ENCODE results near the gene SETD5. TPM values are rescaled to one million over a fixed set of nuclear protein-coding genes. Genes with fewer than 3 reads are reported as not detected.
A peak's percentile ranks its signal among the peaks of the same experiment; 100 is the strongest.

SETD5 gene
- total RNA-seq, 8 experiments from 2014 or later, result 32.0 to 200 (median 74.3) TPM

- ATAC-seq (replicated peaks in 6 of 8), result peak; percentile 97 to 98 (median 98)
- H3K4me1 ChIP-seq (replicated peaks in 1 of 2), result peaks cover 16 to 35% of the 10 kb centered on the region in 2 donors
- H3K27ac ChIP-seq, result peak overlapping the region; percentile 87 to 96
- peak overlapping the region; percentile 2 to 18 (median 7) for H3K4me3 ChIP-seq
- in situ Hi-C loops (cut with MboI; ENCODE audit: low pct_unique_long_range_greater_than_20kb in 2 of 9, low sequenced_read_pairs in 9 of 9, unreplicated experiment in 9 of 9), result no loop called here
- WGBS, 10 experiments, result 0 to 33% (median 21%) methylated on average over 1 to 5 of the region's 5 CpGs
Measured at GRCh38 chr3:9422712-9423424, 25.5 kb downstream of the SETD5 start.

- Histone ChIP-seq H3K4me3 (no peak overlapping the region), H3K27ac (no peak overlapping the region), H3K4me1 (replicated peaks in 1 of 2) (peaks cover 10 to 12% of the 10 kb centered on the region in 2 donors)
- in situ Hi-C loops (cut with MboI; ENCODE audit: low pct_unique_long_range_greater_than_20kb in 2 of 9, low sequenced_read_pairs in 9 of 9, unreplicated experiment in 9 of 9), result no loop called here
- no peak for ATAC-seq (replicated peaks in 6 of 8)
Measured at GRCh38 chr3:9428411-9428810, 31.0 kb downstream of the SETD5 start.

GRCh38 chr3:9430733-9431132 lies 33.3 kb downstream of the SETD5 start:
- in situ Hi-C loops (cut with MboI; ENCODE audit: low pct_unique_long_range_greater_than_20kb in 2 of 9, low sequenced_read_pairs in 9 of 9, unreplicated experiment in 9 of 9), result no loop called here
- H3K4me3 ChIP-seq, result no peak overlapping the region
- ATAC-seq (replicated peaks in 6 of 8), result no peak
- H3K4me1 ChIP-seq (replicated peaks in 1 of 2), result no peaks in the 10 kb centered on the region
- no peak overlapping the region for H3K27ac ChIP-seq
- WGBS, 10 experiments, result 86 to 100% (median 92%) methylated on average over 1 to 3 of the region's 3 CpGs; no CpG with 5 or more reads in 1 of the 10 experiments

- no peak for ATAC-seq (replicated peaks in 6 of 8)
- no peaks in the 10 kb centered on the region for H3K4me1 ChIP-seq (replicated peaks in 1 of 2)
- in situ Hi-C loops (cut with MboI; ENCODE audit: low pct_unique_long_range_greater_than_20kb in 2 of 9, low sequenced_read_pairs in 9 of 9, unreplicated experiment in 9 of 9), result no loop called here
- WGBS, 10 experiments, result 71 to 96% (median 92%) methylated on average over 5 to 13 of the region's 15 CpGs; no CpG with 5 or more reads in 1 of the 10 experiments
- no peak overlapping the region for H3K27ac ChIP-seq
- no peak overlapping the region for H3K4me3 ChIP-seq
Measured at GRCh38 chr3:9433627-9434521, 36.5 kb downstream of the SETD5 start.

- no peak for ATAC-seq (replicated peaks in 6 of 8)
- in situ Hi-C loops (cut with MboI; ENCODE audit: low pct_unique_long_range_greater_than_20kb in 2 of 9, low sequenced_read_pairs in 9 of 9, unreplicated experiment in 9 of 9), result no loop called here
- WGBS, 10 experiments, result 60 to 100% (median 88%) methylated on average over 1 to 3 of the region's 3 CpGs
- Histone ChIP-seq H3K4me1 (replicated peaks in 1 of 2) (no peaks in the 10 kb centered on the region), H3K4me3 (no peak overlapping the region), H3K27ac (no peak overlapping the region)
Measured at GRCh38 chr3:9435316-9435715, 37.9 kb downstream of the SETD5 start.

GRCh38 chr3:9439331-9439730 lies 41.9 kb downstream of the SETD5 start:
- H3K27ac ChIP-seq, result no peak overlapping the region
- WGBS, 10 experiments, result 0 to 80% (median 24%) methylated on average over 1 of the region's 1 CpG; no CpG with 5 or more reads in 2 of the 10 experiments

GRCh38 chr3:9441501-9442221 lies 44.2 kb downstream of the SETD5 start:
- no peak for ATAC-seq (replicated peaks in 6 of 8)
- in situ Hi-C loops (cut with MboI; ENCODE audit: low pct_unique_long_range_greater_than_20kb in 2 of 9, low sequenced_read_pairs in 9 of 9, unreplicated experiment in 9 of 9), result no loop called here
- Histone ChIP-seq H3K27ac (no peak overlapping the region), H3K4me1 (replicated peaks in 1 of 2) (no peaks in the 10 kb centered on the region), H3K4me3 (no peak overlapping the region)
- WGBS, 10 experiments, result 45 to 100% (median 89%) methylated on average over 2 to 9 of the region's 11 CpGs

More at GRCh38 chr3:9439331-9439730, 41.9 kb downstream of the SETD5 start:
- Histone ChIP-seq H3K4me1 (replicated peaks in 1 of 2) (no peaks in the 10 kb centered on the region), H3K4me3 (no peak overlapping the region)
- in situ Hi-C loops (cut with MboI; ENCODE audit: low pct_unique_long_range_greater_than_20kb in 2 of 9, low sequenced_read_pairs in 9 of 9, unreplicated experiment in 9 of 9), result no loop called here
- ATAC-seq (replicated peaks in 6 of 8), result peak in 5 of 8 experiments; percentile 26 to 78 (median 32)

- WGBS, 10 experiments, result 75 to 100% (median 97%) methylated on average over 1 to 4 of the region's 4 CpGs; no CpG with 5 or more reads in 3 of the 10 experiments
- Histone ChIP-seq H3K4me3 (no peak overlapping the region), H3K27ac (no peak overlapping the region), H3K4me1 (replicated peaks in 1 of 2) (no peaks in the 10 kb centered on the region)
- no peak for ATAC-seq (replicated peaks in 6 of 8)
- in situ Hi-C loops (cut with MboI; ENCODE audit: low pct_unique_long_range_greater_than_20kb in 2 of 9, low sequenced_read_pairs in 9 of 9, unreplicated experiment in 9 of 9), result no loop called here
Measured at GRCh38 chr3:9448071-9448470, 50.7 kb downstream of the SETD5 start.

- in situ Hi-C loops (cut with MboI; ENCODE audit: low pct_unique_long_range_greater_than_20kb in 2 of 9, low sequenced_read_pairs in 9 of 9, unreplicated experiment in 9 of 9), result no loop called here
- no peak for ATAC-seq (replicated peaks in 6 of 8)
- Histone ChIP-seq H3K4me3 (no peak overlapping the region), H3K4me1 (replicated peaks in 1 of 2) (no peaks in the 10 kb centered on the region), H3K27ac (no peak overlapping the region)
- 80 to 100% (median 94%) methylated on average over 1 of the region's 1 CpG; no CpG with 5 or more reads in 6 of the 10 experiments for WGBS, 10 experiments
Measured at GRCh38 chr3:9448643-9449042, 51.2 kb downstream of the SETD5 start.

GRCh38 chr3:9450126-9450525 lies 52.7 kb downstream of the SETD5 start:
- H3K27ac ChIP-seq, result no peak overlapping the region
- in situ Hi-C loops (cut with MboI; ENCODE audit: low pct_unique_long_range_greater_than_20kb in 2 of 9, low sequenced_read_pairs in 9 of 9, unreplicated experiment in 9 of 9), result loop anchor here in 1 of 9 experiments (25.0 kb wide), 1 partner anchor 88 kb away; the partner anchor contains the start of gene THUMPD3
- H3K4me1 ChIP-seq (replicated peaks in 1 of 2), result no peaks in the 10 kb centered on the region
- ATAC-seq (replicated peaks in 6 of 8), result no peak
- H3K4me3 ChIP-seq, result no peak overlapping the region
- 17 to 100% (median 94%) methylated on average over 1 of the region's 1 CpG for WGBS, 10 experiments

GRCh38 chr3:9450991-9451390 lies 53.6 kb downstream of the SETD5 start:
- WGBS, 10 experiments, result 92 to 100% (median 100%) methylated on average over 1 to 2 of the region's 2 CpGs; no CpG with 5 or more reads in 3 of the 10 experiments

GRCh38 chr3:9452417-9452816 lies 55.0 kb downstream of the SETD5 start:
- WGBS, 10 experiments, result 57 to 100% (median 93%) methylated on average over 2 of the region's 2 CpGs
- Histone ChIP-seq H3K4me1 (replicated peaks in 1 of 2) (no peaks in the 10 kb centered on the region), H3K4me3 (no peak overlapping the region), H3K27ac (no peak overlapping the region)
- ATAC-seq (replicated peaks in 6 of 8), result peak in 1 of 8 experiments; percentile 33
- in situ Hi-C loops (cut with MboI; ENCODE audit: low pct_unique_long_range_greater_than_20kb in 2 of 9, low sequenced_read_pairs in 9 of 9, unreplicated experiment in 9 of 9), result loop anchor here in 1 of 9 experiments (25.0 kb wide), 1 partner anchor 90 kb away; the partner anchor contains the start of gene THUMPD3

More at GRCh38 chr3:9450991-9451390, 53.6 kb downstream of the SETD5 start:
- Histone ChIP-seq H3K4me3 (no peak overlapping the region), H3K27ac (no peak overlapping the region), H3K4me1 (replicated peaks in 1 of 2) (no peaks in the 10 kb centered on the region)
- in situ Hi-C loops (cut with MboI; ENCODE audit: low pct_unique_long_range_greater_than_20kb in 2 of 9, low sequenced_read_pairs in 9 of 9, unreplicated experiment in 9 of 9), result loop anchor here in 1 of 9 experiments (25.0 kb wide), 1 partner anchor 89 kb away; the partner anchor contains the start of gene THUMPD3
- no peak for ATAC-seq (replicated peaks in 6 of 8)
